Right lung (tissue), 5 donors: Measurements from ENCODE around the gene PCGF3. TPM values are rescaled to one million over a fixed set of nuclear protein-coding genes. Genes with fewer than 3 reads are reported as not detected.
"Not testable (repeated sequence)": the region's sequence is repeated elsewhere in the genome, so short reads cannot be mapped to it uniquely, and the experiment has no call there.

Source experiments
- DNase-seq, 2 donors: peaks; one replicate each; pipeline ENCODE4 v3.0.0-alpha.2; 2013
- polyA plus RNA-seq, 5 donors: library from polyadenylated mRNA; unstranded; fragments of 120-200 nt; gene quantifications; one replicate each; pipeline versions ENCODE4 v1.2.1 to v1.2.3, GENCODE V29; 2013; ENCODE audit warnings: inconsistent platforms in 1 of 5, low replicate concordance in 1 of 5; ENCODE audit not compliant: insufficient read length in 5 of 5, insufficient read depth in 1 of 5

PCGF3 gene
- polyA plus RNA-seq, 5 donors = 73.6 to 109 (median 91.4) TPM

GRCh38 chr4:761086-761485 lies 55.5 kb downstream of the PCGF3 start:
- no peak for DNase-seq

GRCh38 chr4:761739-762138 lies 56.1 kb downstream of the PCGF3 start:
- DNase-seq = no peak

DNA sequence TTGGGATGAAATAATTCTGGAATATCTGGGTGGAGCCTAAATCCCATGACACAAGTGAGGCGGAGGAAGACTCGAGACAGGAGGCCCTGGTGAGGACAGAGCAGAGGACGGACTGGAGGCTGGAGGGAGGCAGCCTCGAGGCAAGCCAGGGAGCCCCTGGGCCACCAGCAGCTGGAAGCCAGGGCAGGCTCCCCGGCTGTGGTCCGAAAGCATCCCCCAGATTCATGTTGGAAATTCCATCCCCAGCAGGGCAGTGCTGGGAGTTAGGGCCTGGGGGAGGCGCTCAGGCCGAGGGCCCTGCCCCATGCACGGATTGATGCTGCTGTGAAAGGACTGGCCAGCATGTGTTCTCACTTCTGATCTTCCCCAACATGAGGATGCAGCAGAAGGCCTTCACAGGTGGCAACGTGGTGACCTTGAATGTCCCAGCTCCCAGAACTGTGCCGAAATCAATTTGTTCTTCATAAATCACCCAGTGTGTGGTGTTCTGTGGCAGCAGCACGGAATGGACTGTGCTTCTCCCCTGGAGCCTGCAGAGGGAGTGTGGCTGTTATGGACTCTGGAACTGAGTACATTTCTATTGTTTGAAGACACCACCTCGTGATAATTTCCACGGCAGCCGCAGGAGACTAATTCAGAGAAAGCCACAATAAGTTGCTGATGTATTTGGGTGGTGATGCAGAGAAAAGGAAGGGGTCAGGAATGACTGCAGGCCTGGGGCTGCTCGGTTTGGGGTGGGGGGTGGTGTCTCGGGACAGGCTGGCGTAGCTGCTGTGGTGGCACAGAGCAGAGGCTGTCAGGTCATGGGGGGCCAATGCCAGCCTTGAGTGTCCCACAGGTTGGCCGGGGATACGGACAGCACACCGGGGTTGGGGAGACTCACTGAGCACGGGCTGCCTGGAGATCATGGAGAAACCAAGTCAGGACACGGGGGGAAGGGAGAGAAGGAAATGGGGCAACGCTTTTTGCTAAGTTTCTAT lies 56.9 kb downstream of the PCGF3 start:
- DNase-seq = no peak

DNA sequence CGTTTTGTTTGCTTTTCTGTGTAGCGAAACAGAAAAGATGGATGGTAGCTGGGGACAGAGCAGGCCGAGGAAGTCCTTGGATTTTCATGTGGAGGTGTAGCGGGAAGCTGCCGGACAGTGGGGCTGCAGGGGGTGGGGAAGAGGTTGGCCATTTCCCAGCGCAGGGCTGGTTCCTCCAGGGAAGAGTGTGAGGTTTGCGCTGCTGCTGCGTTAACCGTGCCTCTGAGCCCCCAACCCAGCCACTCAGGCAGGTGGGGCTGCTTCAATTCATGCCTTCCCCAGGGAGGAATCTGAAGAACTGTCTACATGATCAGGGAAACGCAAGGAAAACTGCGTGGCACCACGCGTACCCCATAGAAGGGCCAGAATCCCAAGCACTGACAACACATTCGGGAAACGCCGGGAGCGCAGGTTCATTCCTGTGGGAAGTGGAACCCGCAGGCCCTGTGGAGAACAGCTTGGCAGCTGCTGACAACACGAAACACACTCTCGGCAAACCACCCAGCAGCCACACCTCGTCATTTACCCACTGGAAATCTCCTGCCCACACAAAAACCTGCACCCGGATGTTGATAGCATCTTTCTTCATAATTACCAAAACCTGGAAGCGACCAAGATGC lies 57.7 kb downstream of the PCGF3 start:
- no peak for DNase-seq

GRCh38 chr4:763922-764321 lies 58.3 kb downstream of the PCGF3 start:
- DNase-seq = no peak

GRCh38 chr4:764405-765169 lies 59.0 kb downstream of the PCGF3 start:
- no peak for DNase-seq

DNA sequence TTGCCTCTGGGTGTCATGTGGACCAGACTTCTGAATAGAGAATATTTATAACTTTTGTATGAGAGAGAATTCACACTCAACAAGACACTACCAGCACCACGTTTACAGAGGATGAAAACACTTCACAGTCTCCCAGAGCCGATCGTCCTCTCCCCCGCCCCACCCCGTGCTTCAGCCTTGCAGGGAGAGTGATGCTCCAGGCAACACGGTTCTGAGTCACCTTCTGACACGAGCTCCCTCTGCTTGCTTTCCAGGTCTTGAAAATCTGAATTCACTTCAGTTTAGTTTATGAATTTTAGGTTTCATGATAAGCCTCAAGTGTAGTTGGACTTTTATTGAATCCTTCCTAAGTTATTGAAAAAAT lies 60.5 kb downstream of the PCGF3 start:
- no peak for DNase-seq

- DNase-seq = no peak
Observed at GRCh38 chr4:766559-767283, 61.1 kb downstream of the PCGF3 start.

- no peak for DNase-seq
Observed at GRCh38 chr4:768076-768475, 62.4 kb downstream of the PCGF3 start.

GRCh38 chr4:768995-769394 lies 63.4 kb downstream of the PCGF3 start:
- DNase-seq = no peak

- no peak for DNase-seq
Observed at GRCh38 chr4:769511-769910, 63.9 kb downstream of the PCGF3 start.

- DNase-seq = no peak
Observed at GRCh38 chr4:770022-770421, 64.4 kb downstream of the PCGF3 start.

- DNase-seq = no peak
Observed at GRCh38 chr4:771464-771863, 65.8 kb downstream of the PCGF3 start.

GRCh38 chr4:772118-772517 lies 66.5 kb downstream of the PCGF3 start:
- DNase-seq = no peak

DNA sequence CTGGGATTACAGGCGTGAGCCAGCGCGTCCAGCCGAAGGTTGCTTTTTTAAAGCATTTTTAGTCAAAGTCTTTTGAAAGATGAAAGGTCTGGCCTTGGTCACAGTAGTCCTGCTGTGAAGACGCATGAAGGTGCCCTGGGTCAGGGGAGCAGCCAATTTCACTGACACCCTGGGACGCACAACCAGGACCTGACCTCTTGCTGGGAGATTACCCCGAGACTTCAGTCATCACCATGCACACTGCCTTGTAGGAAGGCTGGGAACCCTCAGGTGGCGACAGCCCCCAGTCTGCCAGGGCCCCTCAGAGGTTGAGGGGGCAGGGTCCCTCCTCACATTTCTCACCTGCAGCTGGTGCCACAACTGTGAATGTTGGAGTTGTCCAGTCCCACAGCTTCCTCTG lies 67.1 kb downstream of the PCGF3 start:
- DNase-seq = no peak

DNA sequence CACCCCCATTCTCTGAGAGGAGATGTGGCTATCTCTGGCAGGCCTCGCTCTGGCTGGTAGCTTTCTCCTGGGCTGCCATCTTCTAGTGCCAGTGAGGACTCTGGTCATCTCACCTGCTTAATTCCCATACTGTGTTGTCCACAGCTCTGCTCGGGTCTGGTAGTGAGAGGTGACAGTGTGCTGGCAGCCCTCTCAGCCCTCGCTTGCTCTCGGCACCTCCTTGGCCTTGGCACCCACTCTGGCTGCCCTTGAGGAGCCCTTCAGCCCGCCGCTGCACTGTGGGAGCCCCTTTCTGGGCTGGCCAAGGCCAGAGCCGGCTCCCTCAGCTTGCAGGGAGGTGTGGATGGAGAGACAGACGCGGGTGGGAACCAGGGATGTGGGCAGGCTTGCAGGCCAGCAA lies 67.6 kb downstream of the PCGF3 start:
- DNase-seq = no peak

GRCh38 chr4:774419-775092 lies 68.9 kb downstream of the PCGF3 start:
- DNase-seq = not testable (repeated sequence)

DNA sequence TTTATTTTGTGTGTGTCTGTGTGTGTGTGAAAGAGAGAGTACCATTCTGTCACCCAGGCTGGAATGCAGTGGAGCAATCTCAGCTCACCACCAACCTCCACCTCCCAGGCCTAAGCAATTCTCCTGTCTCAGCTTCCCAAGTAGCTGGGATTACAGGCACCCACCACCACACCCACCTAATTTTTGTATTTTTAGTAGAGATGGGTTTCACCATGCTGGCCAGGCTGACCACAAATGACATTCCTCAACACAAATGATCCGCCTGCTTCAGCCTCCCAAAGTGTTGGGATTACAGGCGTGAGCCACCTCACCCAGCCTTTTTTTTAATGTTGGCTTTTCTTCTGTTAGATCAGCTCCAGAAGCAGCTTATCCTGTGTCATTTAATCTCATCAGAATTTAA lies 69.9 kb downstream of the PCGF3 start:
- DNase-seq = not testable (repeated sequence)

DNA sequence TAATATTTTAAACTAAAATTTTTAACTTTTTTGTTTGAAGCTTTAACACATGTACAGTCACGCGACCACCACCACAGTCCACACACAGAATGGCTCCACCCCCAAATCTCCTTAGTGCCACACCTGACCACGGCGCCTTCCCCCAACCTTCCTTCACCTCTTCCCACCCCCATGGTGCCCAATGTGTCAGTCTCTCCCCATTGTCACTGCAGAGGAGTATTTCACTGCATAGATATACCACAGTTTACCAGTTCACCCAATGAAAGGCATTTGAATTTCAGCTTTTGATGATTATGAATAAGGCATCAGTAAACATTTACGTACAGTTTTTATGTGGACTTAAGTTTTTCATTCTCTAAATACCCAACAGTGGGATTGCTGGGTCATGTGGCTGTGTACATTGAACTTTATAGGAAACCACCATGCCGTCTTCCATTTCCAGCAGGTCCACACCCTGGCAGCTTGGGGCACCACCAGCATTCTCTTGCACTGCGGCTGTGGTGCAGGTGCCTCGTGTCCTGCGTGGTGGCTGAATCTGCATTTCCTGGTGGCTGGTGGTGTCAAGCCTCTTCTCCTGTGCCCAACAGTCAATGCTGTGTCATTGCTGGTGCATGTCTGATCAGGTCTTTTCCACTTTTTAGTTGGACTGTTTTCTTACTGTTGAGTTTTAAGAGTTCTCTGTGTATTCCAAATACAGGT lies 71.3 kb downstream of the PCGF3 start:
- DNase-seq = no peak

DNA sequence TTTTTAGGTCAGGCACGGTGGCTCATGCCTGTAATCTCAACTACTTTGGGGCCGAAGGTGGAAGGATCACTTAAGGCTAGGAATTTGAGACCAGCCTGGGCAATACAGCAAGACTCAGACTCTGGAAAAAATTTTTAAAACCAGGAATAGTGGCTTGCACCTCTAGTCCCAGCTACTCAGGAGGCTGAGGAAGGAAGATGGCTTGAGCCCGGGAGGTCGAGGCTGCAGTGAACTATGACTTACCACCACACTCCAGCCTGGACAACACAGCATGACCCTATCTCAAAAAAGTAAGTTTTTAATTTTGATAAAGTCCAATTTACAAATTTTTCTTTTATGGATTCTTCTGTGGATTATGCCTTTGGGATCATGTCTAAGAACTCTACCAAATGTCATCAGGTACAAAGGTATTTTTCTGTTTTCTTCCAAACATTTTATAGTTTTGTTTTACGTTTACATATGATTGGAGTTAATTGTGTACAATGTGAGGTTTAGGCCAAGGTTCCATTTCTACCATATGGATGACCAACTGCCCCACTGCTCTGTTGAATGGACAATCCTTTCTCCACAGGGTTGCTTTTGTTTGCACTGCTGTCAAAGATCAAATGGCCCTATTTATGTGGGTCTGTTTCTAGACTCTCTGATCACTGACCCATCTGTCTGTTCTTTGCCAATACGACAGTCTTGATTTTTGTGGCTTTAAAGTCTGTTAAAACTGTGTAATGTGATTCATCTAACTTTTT lies 72.1 kb downstream of the PCGF3 start:
- no peak for DNase-seq
